Measurements from ENCODE around the gene DNAH2.

Gene DNAH2

DNA sequence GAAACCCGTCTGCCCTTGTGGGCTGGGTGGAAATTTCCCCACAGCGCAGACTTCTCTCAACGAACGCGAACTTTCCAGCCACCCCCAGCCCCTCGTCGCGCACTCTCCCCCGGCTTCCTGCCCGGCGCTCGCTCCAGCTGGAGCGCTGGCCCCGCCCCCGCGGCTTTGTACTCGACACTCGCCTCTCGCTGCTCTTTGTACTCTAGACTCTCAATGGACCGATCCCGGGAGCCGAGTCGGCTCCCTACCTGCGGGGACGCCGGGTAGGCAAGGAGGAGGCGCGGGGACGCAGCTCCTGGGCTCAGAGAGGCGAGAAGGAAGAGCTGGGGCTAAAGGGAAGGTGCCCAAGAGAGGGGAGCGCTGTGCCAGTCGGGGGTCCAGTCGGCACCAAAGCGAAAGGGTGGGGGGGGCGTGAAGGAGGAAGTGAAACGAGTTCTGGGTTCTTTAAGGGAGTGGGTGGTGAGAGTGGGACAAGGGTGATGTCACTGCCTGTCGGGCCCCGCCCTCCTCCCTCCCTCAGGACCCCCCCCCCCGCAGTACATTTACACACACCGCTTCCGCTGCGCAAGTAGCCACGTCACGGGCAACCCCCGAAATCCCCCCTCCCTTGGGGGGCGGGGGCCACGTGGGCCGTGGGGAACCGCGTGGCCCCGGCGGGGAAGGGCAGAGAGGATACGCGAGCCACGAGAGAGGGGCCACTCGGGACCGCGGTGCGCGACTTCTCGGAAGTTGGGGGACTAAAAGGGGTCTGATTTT, 126.2 kb downstream of the DNAH2 start:
- Histone ChIP-seq H3K4me1 (ENCODE audit: control insufficient read depth, insufficient read depth, low read length, poor library complexity, severe bottlenecking) (peaks cover 40% of the 10 kb centered on the region), H3K36me3 (ENCODE audit: control insufficient read depth, insufficient read depth, low read length) (peaks cover 38% of the 10 kb centered on the region), H3K27me3 (replicated peaks; ENCODE audit: control insufficient read depth, insufficient read depth, low read length, poor library complexity, severe bottlenecking) (no peaks in the 10 kb centered on the region), H3K4me3 (ENCODE audit: insufficient read depth, low read depth, low read length, poor library complexity, severe bottlenecking) (peak overlapping the region; percentile 65), H3K27ac (ENCODE audit: insufficient read depth, low read length, poor library complexity, severe bottlenecking) (peak overlapping the region; percentile 100), H3K9me3 (ENCODE audit: control insufficient read depth, low read length) (no peaks in the 10 kb centered on the region)
- peak; percentile 89 to 92 (median 91) for DNase-seq

- peak overlapping the region; percentile 100 for H3K27ac ChIP-seq (ENCODE audit: insufficient read depth, low read length, poor library complexity, severe bottlenecking)
- no peaks in the 10 kb centered on the region for H3K27me3 ChIP-seq (replicated peaks; ENCODE audit: control insufficient read depth, insufficient read depth, low read length, poor library complexity, severe bottlenecking)
- DNase-seq = peak; percentile 69 to 77 (median 71)
- H3K9me3 ChIP-seq (ENCODE audit: control insufficient read depth, low read length) = no peaks in the 10 kb centered on the region
- peaks cover 31% of the 10 kb centered on the region for H3K4me1 ChIP-seq (ENCODE audit: control insufficient read depth, insufficient read depth, low read length, poor library complexity, severe bottlenecking)
- H3K4me3 ChIP-seq (ENCODE audit: insufficient read depth, low read depth, low read length, poor library complexity, severe bottlenecking) = peak overlapping the region; percentile 65
- peaks cover 45% of the 10 kb centered on the region for H3K36me3 ChIP-seq (ENCODE audit: control insufficient read depth, insufficient read depth, low read length)
Observed at GRCh38 chr17:7844292-7845154, 127.0 kb downstream of the DNAH2 start.

DNA sequence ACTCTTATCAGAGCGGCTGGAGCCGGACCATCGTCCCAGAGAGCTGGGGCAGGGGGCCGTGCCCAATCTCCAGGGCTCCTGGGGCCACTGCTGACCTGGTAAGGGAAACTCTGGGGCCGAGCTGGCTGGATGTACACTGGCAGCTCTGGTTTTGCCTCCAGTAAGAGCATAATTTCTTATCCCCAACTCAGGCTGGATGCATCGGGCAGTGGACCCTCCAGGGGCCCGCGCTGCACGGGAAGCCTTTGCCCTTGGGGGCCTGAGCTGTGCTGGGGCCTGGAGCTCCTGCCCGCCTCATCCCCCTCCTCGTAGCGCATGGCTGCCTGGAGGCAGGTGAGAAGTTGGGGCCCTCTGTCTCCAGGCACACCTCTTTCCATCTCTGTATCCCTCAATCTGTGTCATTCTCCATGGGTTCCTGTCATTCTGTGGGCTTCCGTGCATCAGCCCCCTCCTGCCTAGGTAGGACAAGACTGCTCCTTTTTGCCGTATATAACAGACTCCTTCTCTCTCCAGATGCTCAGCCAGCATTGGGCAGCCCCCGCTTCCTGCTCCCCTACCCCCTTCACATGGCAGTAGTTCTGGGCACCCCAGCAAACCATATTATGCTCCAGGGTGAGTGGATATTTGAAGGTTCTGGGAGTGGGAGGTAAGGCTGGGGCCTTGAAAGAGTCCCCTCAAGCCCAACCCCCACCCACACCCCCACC, 128.0 kb downstream of the DNAH2 start:
- peak overlapping the region; percentile 100 for H3K27ac ChIP-seq (ENCODE audit: insufficient read depth, low read length, poor library complexity, severe bottlenecking)
- peaks cover 52% of the 10 kb centered on the region for H3K36me3 ChIP-seq (ENCODE audit: control insufficient read depth, insufficient read depth, low read length)
- DNase-seq = no peak

DNA sequence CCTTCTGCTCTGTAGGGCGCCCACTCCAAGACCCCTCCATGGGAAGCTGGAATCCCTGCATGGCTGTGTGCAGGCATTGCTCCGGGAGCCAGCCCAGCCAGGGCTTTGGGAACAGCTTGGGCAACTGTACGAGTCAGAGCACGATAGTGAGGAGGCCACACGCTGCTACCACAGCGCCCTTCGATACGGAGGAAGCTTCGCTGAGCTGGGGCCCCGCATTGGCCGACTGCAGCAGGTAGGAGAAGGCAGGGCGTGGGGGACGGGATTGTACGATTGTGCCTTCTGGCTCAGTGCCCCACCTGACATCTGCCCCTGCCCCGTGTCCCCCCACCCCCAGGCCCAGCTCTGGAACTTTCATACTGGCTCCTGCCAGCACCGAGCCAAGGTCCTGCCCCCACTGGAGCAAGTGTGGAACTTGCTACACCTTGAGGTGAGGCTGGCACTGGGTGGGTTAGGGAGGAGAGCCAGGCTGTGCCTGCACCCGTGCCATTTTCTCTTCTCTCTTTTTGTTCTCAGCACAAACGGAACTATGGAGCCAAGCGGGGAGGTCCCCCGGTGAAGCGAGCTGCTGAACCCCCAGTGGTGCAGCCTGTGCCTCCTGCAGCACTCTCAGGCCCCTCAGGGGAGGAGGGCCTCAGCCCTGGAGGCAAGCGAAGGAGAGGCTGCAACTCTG, 128.7 kb downstream of the DNAH2 start:
- peaks cover 19% of the 10 kb centered on the region for H3K4me1 ChIP-seq (ENCODE audit: control insufficient read depth, insufficient read depth, low read length, poor library complexity, severe bottlenecking)
- no peaks in the 10 kb centered on the region for H3K9me3 ChIP-seq (ENCODE audit: control insufficient read depth, low read length)
- DNase-seq = no peak
- no peak overlapping the region for H3K4me3 ChIP-seq (ENCODE audit: insufficient read depth, low read depth, low read length, poor library complexity, severe bottlenecking)
- H3K27ac ChIP-seq (ENCODE audit: insufficient read depth, low read length, poor library complexity, severe bottlenecking) = no peak overlapping the region
- H3K27me3 ChIP-seq (replicated peaks; ENCODE audit: control insufficient read depth, insufficient read depth, low read length, poor library complexity, severe bottlenecking) = no peaks in the 10 kb centered on the region
- H3K36me3 ChIP-seq (ENCODE audit: control insufficient read depth, insufficient read depth, low read length) = peaks cover 46% of the 10 kb centered on the region

More for the DNA sequence above, 128.0 kb downstream of the DNAH2 start:
- H3K9me3 ChIP-seq (ENCODE audit: control insufficient read depth, low read length) = no peaks in the 10 kb centered on the region
- H3K4me1 ChIP-seq (ENCODE audit: control insufficient read depth, insufficient read depth, low read length, poor library complexity, severe bottlenecking) = peaks cover 22% of the 10 kb centered on the region
- peak overlapping the region; percentile 65 for H3K4me3 ChIP-seq (ENCODE audit: insufficient read depth, low read depth, low read length, poor library complexity, severe bottlenecking)
- no peaks in the 10 kb centered on the region for H3K27me3 ChIP-seq (replicated peaks; ENCODE audit: control insufficient read depth, insufficient read depth, low read length, poor library complexity, severe bottlenecking)

- H3K27ac ChIP-seq (ENCODE audit: insufficient read depth, low read length, poor library complexity, severe bottlenecking) = no peak overlapping the region
- H3K36me3 ChIP-seq (ENCODE audit: control insufficient read depth, insufficient read depth, low read length) = peaks cover 46% of the 10 kb centered on the region
- H3K4me3 ChIP-seq (ENCODE audit: insufficient read depth, low read depth, low read length, poor library complexity, severe bottlenecking) = no peak overlapping the region
- peaks cover 23% of the 10 kb centered on the region for H3K4me1 ChIP-seq (ENCODE audit: control insufficient read depth, insufficient read depth, low read length, poor library complexity, severe bottlenecking)
- DNase-seq = no peak
- H3K9me3 ChIP-seq (ENCODE audit: control insufficient read depth, low read length) = no peaks in the 10 kb centered on the region
- no peaks in the 10 kb centered on the region for H3K27me3 ChIP-seq (replicated peaks; ENCODE audit: control insufficient read depth, insufficient read depth, low read length, poor library complexity, severe bottlenecking)
Observed at GRCh38 chr17:7846765-7847661, 129.5 kb downstream of the DNAH2 start.

DNA sequence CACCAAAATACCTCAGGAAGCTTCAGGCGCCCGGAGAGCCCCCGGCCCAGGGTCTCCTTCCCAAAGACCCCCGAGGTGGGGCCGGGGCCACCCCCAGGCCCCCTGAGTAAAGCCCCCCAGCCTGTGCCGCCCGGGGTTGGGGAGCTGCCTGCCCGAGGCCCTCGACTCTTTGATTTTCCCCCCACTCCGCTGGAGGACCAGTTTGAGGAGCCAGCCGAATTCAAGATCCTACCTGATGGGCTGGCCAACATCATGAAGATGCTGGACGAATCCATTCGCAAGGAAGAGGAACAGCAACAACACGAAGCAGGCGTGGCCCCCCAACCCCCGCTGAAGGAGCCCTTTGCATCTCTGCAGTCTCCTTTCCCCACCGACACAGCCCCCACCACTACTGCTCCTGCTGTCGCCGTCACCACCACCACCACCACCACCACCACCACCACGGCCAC, 130.6 kb downstream of the DNAH2 start:
- no peak for DNase-seq
- no peak overlapping the region for H3K27ac ChIP-seq (ENCODE audit: insufficient read depth, low read length, poor library complexity, severe bottlenecking)
- H3K36me3 ChIP-seq (ENCODE audit: control insufficient read depth, insufficient read depth, low read length) = peaks cover 54% of the 10 kb centered on the region
- H3K4me3 ChIP-seq (ENCODE audit: insufficient read depth, low read depth, low read length, poor library complexity, severe bottlenecking) = no peak overlapping the region
- peaks cover 26% of the 10 kb centered on the region for H3K4me1 ChIP-seq (ENCODE audit: control insufficient read depth, insufficient read depth, low read length, poor library complexity, severe bottlenecking)
- H3K9me3 ChIP-seq (ENCODE audit: control insufficient read depth, low read length) = no peaks in the 10 kb centered on the region
- H3K27me3 ChIP-seq (replicated peaks; ENCODE audit: control insufficient read depth, insufficient read depth, low read length, poor library complexity, severe bottlenecking) = no peaks in the 10 kb centered on the region

DNA sequence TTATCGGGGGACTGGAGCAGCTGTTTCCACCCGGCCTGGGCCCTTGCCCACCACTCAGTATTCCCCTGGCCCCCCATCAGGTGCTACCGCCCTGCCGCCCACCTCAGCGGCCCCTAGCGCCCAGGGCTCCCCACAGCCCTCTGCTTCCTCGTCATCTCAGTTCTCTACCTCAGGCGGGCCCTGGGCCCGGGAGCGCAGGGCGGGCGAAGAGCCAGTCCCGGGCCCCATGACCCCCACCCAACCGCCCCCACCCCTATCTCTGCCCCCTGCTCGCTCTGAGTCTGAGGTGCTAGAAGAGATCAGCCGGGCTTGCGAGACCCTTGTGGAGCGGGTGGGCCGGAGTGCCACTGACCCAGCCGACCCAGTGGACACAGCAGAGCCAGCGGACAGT, 131.2 kb downstream of the DNAH2 start:
- H3K9me3 ChIP-seq (ENCODE audit: control insufficient read depth, low read length) = no peaks in the 10 kb centered on the region
- peaks cover 26% of the 10 kb centered on the region for H3K4me1 ChIP-seq (ENCODE audit: control insufficient read depth, insufficient read depth, low read length, poor library complexity, severe bottlenecking)
- H3K4me3 ChIP-seq (ENCODE audit: insufficient read depth, low read depth, low read length, poor library complexity, severe bottlenecking) = no peak overlapping the region
- DNase-seq = no peak
- no peak overlapping the region for H3K27ac ChIP-seq (ENCODE audit: insufficient read depth, low read length, poor library complexity, severe bottlenecking)
- H3K36me3 ChIP-seq (ENCODE audit: control insufficient read depth, insufficient read depth, low read length) = peaks cover 54% of the 10 kb centered on the region
- no peaks in the 10 kb centered on the region for H3K27me3 ChIP-seq (replicated peaks; ENCODE audit: control insufficient read depth, insufficient read depth, low read length, poor library complexity, severe bottlenecking)

DNA sequence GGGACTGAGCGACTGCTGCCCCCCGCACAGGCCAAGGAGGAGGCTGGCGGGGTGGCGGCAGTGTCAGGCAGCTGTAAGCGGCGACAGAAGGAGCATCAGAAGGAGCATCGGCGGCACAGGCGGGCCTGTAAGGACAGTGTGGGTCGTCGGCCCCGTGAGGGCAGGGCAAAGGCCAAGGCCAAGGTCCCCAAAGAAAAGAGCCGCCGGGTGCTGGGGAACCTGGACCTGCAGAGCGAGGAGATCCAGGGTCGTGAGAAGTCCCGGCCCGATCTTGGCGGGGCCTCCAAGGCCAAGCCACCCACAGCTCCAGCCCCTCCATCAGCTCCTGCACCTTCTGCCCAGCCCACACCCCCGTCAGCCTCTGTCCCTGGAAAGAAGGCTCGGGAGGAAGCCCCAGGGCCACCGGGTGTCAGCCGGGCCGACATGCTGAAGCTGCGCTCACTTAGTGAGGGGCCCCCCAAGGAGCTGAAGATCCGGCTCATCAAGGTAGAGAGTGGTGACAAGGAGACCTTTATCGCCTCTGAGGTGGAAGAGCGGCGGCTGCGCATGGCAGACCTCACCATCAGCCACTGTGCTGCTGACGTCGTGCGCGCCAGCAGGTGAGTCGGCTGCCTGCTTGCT, 131.7 kb downstream of the DNAH2 start:
- Histone ChIP-seq H3K36me3 (ENCODE audit: control insufficient read depth, insufficient read depth, low read length) (peaks cover 54% of the 10 kb centered on the region), H3K4me1 (ENCODE audit: control insufficient read depth, insufficient read depth, low read length, poor library complexity, severe bottlenecking) (peaks cover 26% of the 10 kb centered on the region), H3K27ac (ENCODE audit: insufficient read depth, low read length, poor library complexity, severe bottlenecking) (no peak overlapping the region), H3K9me3 (ENCODE audit: control insufficient read depth, low read length) (no peaks in the 10 kb centered on the region), H3K27me3 (replicated peaks; ENCODE audit: control insufficient read depth, insufficient read depth, low read length, poor library complexity, severe bottlenecking) (no peaks in the 10 kb centered on the region), H3K4me3 (ENCODE audit: insufficient read depth, low read depth, low read length, poor library complexity, severe bottlenecking) (no peak overlapping the region)
- no peak for DNase-seq

Measured in effector memory CD4-positive, alpha-beta T cell (primary cell).